GM12864 (cell line): ENCODE data around the gene ZFAND3.

Experiments used
- DNase-seq: peaks from one replicate; pipeline ENCODE4 v3.0.0-alpha.2; 2011; ENCODE audit warnings: low read depth
- H3K4me3 ChIP-seq: 2 replicates; pipeline ENCODE4 v1.5.1; 2011; ENCODE audit warnings: mild to moderate bottlenecking, low read depth, low read length, control low read depth
- CTCF ChIP-seq: IDR thresholded peaks from 2 replicates; pipeline ENCODE4 v1.5.1; 2011; ENCODE audit warnings: low read depth, mild to moderate bottlenecking, moderate library complexity, low read length, control low read depth, inconsistent platforms; ENCODE audit errors: missing control alignments

ZFAND3 gene

GRCh38 chr6:37928217-37928616 lies 108.7 kb downstream of the ZFAND3 start:
- TF ChIP-seq CTCF: no peak
- DNase-seq: no peak
- no peak overlapping the region for H3K4me3 ChIP-seq

GRCh38 chr6:37930288-37930971 lies 110.9 kb downstream of the ZFAND3 start:
- no peak overlapping the region for H3K4me3 ChIP-seq
- TF ChIP-seq CTCF: no peak
- no peak for DNase-seq

GRCh38 chr6:37931066-37931465 lies 111.5 kb downstream of the ZFAND3 start:
- H3K4me3 ChIP-seq: no peak overlapping the region
- no peak for TF ChIP-seq CTCF
- DNase-seq: no peak

GRCh38 chr6:37934276-37934675 lies 114.7 kb downstream of the ZFAND3 start:
- TF ChIP-seq CTCF: no peak
- no peak overlapping the region for H3K4me3 ChIP-seq
- DNase-seq: no peak

- H3K4me3 ChIP-seq: no peak overlapping the region
- no peak for TF ChIP-seq CTCF
- DNase-seq: no peak
Measured at GRCh38 chr6:37936150-37936549, 116.6 kb downstream of the ZFAND3 start.

- TF ChIP-seq CTCF: no peak
- H3K4me3 ChIP-seq: no peak overlapping the region
- no peak for DNase-seq
Measured at GRCh38 chr6:37936906-37937305, 117.4 kb downstream of the ZFAND3 start.

GRCh38 chr6:37938909-37939308 lies 119.4 kb downstream of the ZFAND3 start:
- no peak for TF ChIP-seq CTCF
- no peak overlapping the region for H3K4me3 ChIP-seq
- DNase-seq: no peak
